ENCODE measurements around the gene NKX2-3.
A peak's percentile ranks its signal among the peaks of the same experiment; 100 is the strongest.

NKX2-3 gene

DNA sequence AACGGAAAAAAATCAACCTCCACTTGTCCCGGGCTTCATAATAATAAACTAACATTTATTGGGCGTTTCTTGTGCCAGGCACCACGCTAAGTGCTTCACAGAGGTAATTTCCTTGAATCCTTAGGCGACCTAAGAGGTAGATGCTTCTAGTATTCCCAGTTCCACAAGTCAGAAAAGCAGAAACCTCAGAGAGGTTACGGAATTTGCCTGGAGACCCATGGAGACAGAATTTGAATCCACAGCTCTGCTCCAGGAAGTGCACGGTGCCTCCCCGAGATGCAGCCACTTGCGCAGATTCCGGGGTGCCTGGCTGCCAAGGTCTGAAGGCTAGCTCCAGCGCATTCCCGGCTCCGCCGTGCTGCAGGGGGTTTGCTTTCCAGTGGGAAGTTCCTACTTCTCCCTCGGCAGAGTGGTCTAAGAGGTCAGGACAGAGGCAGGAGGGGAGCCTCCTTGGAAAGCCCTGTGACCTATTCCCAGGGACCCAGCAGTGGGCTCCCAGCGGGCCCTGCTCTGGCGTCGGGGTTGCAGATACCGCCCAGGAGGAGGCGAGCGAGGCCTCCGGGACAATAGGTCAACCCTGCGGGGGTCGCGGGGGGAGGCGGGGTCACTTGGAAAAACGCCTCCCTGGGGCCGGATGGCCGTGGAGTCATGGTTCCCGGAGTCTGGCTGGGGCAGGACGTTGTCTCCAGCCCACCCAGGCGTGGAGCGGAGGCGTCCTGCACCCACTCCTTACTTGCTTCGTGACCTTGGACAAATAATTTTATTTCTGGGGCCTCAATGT, 10.1 kb upstream of the NKX2-3 start:
- DNase-seq (ENCODE audit: low read depth), result no peak
- TF ChIP-seq, protein P1, sequence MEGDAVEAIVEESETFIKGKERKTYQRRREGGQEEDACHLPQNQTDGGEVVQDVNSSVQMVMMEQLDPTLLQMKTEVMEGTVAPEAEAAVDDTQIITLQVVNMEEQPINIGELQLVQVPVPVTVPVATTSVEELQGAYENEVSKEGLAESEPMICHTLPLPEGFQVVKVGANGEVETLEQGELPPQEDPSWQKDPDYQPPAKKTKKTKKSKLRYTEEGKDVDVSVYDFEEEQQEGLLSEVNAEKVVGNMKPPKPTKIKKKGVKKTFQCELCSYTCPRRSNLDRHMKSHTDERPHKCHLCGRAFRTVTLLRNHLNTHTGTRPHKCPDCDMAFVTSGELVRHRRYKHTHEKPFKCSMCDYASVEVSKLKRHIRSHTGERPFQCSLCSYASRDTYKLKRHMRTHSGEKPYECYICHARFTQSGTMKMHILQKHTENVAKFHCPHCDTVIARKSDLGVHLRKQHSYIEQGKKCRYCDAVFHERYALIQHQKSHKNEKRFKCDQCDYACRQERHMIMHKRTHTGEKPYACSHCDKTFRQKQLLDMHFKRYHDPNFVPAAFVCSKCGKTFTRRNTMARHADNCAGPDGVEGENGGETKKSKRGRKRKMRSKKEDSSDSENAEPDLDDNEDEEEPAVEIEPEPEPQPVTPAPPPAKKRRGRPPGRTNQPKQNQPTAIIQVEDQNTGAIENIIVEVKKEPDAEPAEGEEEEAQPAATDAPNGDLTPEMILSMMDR (IDR thresholded peaks at IDR 0.05; ENCODE audit: insufficient read depth, low read depth, low read length, missing control alignments), result no peak

DNA sequence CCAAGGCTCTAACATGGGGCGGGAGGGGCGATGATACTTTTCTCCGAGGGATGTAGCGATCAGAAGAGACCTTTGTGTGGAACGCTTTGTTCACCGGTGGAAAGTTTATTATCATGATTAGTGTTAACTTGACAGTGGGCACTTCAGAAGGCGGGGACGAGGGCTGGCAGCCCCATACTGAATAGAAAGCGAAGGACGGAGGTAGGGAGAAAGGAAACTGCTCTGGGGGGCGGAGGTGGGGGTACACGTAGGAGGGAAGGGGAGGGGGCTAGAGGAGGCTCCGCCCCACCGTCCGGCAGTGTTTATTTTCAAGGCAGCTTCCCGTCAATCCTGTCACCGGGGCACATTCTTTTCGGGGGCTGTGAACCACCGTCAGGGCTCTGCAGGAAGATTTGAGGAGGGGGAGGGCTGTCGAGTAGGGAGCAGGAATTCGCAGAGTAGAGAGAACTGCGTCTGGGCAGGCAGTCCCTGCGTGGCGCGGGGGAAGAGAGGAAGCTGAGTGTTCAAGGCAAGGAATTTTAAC, 9.4 kb upstream of the NKX2-3 start:
- no peak for DNase-seq (ENCODE audit: low read depth)

More for the DNA sequence above, 10.1 kb upstream of the NKX2-3 start:
- H3K4me3 ChIP-seq (ENCODE audit: low read depth, low read length), result no peak overlapping the region

DNA sequence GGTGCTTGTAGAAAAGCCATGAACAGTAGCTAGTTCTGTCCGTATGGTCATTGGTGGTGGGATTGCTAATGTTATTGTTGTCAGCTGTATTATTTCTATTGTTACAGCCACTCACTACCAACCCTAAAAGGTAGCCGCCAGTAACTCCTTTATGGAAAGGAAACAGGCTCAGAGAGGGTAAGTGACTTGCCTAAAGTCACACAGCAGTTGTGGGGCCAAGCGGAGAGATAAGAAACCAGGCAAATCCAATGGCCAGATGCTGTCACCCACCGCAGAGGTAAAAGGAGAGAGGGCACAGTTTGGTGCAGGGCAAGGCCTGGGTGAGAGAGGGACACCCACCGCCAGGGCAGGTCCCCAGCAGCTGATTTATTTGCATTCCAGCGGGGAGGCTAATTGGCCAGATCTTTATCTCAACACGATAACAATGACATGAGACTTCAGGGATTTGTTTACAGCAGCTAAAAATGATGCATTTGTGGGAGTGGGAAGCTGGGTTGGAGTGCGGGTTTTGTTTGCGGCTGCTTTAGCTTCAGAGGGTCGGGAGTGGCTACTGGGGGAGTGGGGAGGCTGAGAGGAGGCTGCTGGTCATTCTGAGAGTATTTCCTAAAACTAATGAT, 8.6 kb upstream of the NKX2-3 start:
- TF ChIP-seq, protein P1 (IDR thresholded peaks at IDR 0.05; ENCODE audit: insufficient read depth, low read depth, low read length, missing control alignments), result no peak
- no peak for DNase-seq (ENCODE audit: low read depth)
- H3K4me3 ChIP-seq (ENCODE audit: low read depth, low read length), result no peak overlapping the region

More for the DNA sequence above, 9.4 kb upstream of the NKX2-3 start:
- TF ChIP-seq, protein P1 (IDR thresholded peaks at IDR 0.05; ENCODE audit: insufficient read depth, low read depth, low read length, missing control alignments), result no peak
- peak overlapping the region; percentile 14; the same call in 1 of the 2 replicates for H3K4me3 ChIP-seq (ENCODE audit: low read depth, low read length)

DNA sequence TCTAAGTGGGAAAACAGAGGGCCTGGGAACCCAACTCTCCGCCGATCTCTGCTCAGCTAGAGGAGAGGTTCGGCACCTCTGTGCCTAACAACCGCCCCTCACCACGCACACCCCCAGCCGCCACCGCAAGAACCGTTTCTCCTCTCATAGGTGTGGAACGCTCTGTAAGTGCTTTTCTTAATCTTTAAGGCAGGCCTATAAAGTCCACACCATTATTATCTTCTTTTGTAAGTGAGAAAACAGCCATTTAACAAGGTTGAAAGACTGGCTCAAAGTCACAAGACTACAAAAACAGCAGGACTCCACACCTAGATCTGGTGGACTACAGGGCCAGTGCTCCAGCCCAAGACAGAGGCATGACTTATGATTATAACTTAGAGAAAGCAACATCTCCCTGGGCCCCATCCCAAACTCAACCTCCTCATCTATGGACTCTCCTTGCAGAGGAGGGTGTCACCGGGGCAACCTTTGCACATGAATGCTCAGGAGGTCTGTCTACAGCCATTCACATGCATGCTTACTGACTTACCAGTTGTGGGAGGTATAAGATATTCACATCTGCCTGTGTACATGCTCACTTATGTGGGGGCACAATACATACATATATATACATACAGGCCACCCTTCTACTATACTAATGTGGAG, 7.9 kb upstream of the NKX2-3 start:
- TF ChIP-seq, protein P1 (IDR thresholded peaks at IDR 0.05; ENCODE audit: insufficient read depth, low read depth, low read length, missing control alignments), result no peak

DNA sequence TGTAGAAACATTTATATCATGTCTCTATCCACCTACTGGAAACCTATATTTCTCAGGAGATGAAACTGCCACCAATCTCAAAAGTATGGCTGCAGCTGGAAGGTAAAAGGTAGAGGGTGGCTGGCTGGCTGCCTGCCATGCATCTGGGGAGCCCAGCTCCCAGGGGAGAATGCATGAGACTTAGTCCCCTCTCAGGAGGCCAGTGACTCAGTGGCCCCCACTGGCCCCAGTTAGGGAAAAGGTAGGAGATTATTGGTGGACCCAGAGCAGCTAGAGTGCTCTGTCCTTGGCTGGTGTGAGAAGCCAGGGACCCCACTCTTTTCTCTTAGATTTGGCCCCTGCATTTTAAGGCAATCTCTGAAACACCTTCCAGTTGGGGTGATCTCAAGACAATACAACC, 6.8 kb upstream of the NKX2-3 start:
- no peak for DNase-seq (ENCODE audit: low read depth)
- no peak overlapping the region for H3K4me3 ChIP-seq (ENCODE audit: low read depth, low read length)
- TF ChIP-seq, protein P1 (IDR thresholded peaks at IDR 0.05; ENCODE audit: insufficient read depth, low read depth, low read length, missing control alignments), result no peak

More for the DNA sequence above, 7.9 kb upstream of the NKX2-3 start:
- H3K4me3 ChIP-seq (ENCODE audit: low read depth, low read length), result no peak overlapping the region
- no peak for DNase-seq (ENCODE audit: low read depth)

DNA sequence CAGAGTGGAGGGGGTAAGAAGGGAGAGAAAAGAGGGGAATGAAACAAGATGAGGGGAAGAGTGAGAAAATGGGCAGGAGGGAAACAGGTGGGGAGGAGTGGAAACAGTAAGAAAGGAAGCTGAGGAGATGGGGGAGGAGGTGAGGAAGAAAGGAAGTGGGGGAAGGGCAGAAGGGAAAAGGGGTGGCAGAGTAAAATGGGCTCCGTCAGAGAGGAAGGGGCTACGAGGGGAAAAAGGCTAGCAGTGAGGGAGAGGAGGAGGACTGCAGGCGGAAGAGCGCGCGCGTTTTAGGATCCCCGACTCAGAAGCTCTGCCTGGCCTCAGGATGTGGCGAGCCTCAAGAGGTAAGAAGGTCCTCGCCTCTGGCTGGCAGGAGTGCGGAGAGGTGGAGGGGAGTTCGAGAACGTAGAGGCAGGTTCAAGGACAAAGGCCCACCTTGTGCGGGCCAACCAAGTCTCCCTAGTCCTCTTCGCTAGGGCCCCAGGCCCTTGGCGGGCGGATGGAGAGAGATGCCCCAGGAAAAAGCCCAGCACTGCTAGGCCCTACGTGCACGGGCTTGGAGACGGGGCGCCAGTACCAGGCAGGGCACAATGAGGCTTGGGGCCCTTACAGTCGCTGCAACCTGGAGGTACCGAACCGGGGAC, 5.8 kb upstream of the NKX2-3 start:
- no peak for DNase-seq (ENCODE audit: low read depth)
- H3K4me3 ChIP-seq (ENCODE audit: low read depth, low read length), result no peak overlapping the region
- TF ChIP-seq, protein P1 (IDR thresholded peaks at IDR 0.05; ENCODE audit: insufficient read depth, low read depth, low read length, missing control alignments), result no peak

All from GM12865 (cell line).